GM23338 (cell line): ENCODE data around the gene IL1A. TPM values are rescaled to one million over a fixed set of nuclear protein-coding genes. Genes with fewer than 3 reads are reported as not detected.

Source experiments
- ATAC-seq: fragments of 200-7000 bp; cut with Tn5 transposase; 3 replicates; pipeline ENCODE4 v1.9.1; 2020
- DNase-seq: peaks from one replicate; pipeline ENCODE4 v3.0.0-alpha.2; 2015; ENCODE audit warnings: low spot score
- H2AFZ ChIP-seq: fragments of 200-600 bp; sonication (generic); 2 replicates; pipeline ENCODE4 v1.8.0; 2016; ENCODE audit warnings: antibody characterized with exemption, mild to moderate bottlenecking, moderate library complexity
- H3F3A ChIP-seq: fragments of 200-600 bp; sonication (generic); replicated peaks from 2 replicates; pipeline ENCODE4 v1.8.0; 2017; ENCODE audit warnings: antibody characterized with exemption, mixed run types, low read depth
- H3K27ac ChIP-seq: fragments of 200-600 bp; sonication (generic); 2 replicates; pipeline ENCODE4 v1.6.1; 2016; ENCODE audit warnings: low read depth
- H3K27me3 ChIP-seq: fragments of 200-600 bp; sonication (generic); 2 replicates; pipeline ENCODE4 v1.8.0; 2016; ENCODE audit warnings: mild to moderate bottlenecking, mixed run types, moderate library complexity; ENCODE audit not compliant: insufficient read depth
- H3K36me3 ChIP-seq: fragments of 200-600 bp; sonication (generic); 2 replicates; pipeline ENCODE4 v1.8.0; 2016; ENCODE audit warnings: mild to moderate bottlenecking; ENCODE audit not compliant: insufficient read depth
- H3K4me1 ChIP-seq: fragments of 200-600 bp; sonication (generic); 2 replicates; pipeline ENCODE4 v1.8.0; 2016; ENCODE audit warnings: mild to moderate bottlenecking, moderate library complexity; ENCODE audit not compliant: insufficient read depth
- H3K4me2 ChIP-seq: fragments of 200-600 bp; sonication (generic); 2 replicates; pipeline ENCODE4 v1.7.1; 2017; ENCODE audit warnings: mixed run types
- H3K4me3 ChIP-seq: fragments of 200-600 bp; sonication (generic); 2 replicates; pipeline ENCODE4 v1.6.1; 2016; ENCODE audit warnings: mixed run types
- H3K79me2 ChIP-seq: fragments of 200-600 bp; sonication (generic); replicated peaks from 2 replicates; pipeline ENCODE4 v1.8.0; 2017; ENCODE audit warnings: mild to moderate bottlenecking; ENCODE audit not compliant: insufficient read depth
- H3K9me2 ChIP-seq: fragments of 200-600 bp; sonication (generic); 2 replicates; pipeline ENCODE4 v1.8.0; 2017; ENCODE audit not compliant: insufficient read depth
- H4K20me1 ChIP-seq: fragments of 200-600 bp; sonication (generic); replicated peaks from 2 replicates; pipeline ENCODE4 v1.8.0; 2017; ENCODE audit warnings: mild to moderate bottlenecking; ENCODE audit not compliant: insufficient read depth
- H3K27ac Mint-ChIP-seq: 2 replicates; pipeline ENCODE4 v1.8.0; 2020; ENCODE audit warnings: inconsistent platforms, mild to moderate bottlenecking, moderate library complexity, mixed read lengths
- H3K27me3 Mint-ChIP-seq: 3 replicates; pipeline ENCODE4 v1.8.0; 2022; ENCODE audit warnings: low read depth, mild to moderate bottlenecking, moderate library complexity, mixed read lengths, inconsistent platforms; ENCODE audit not compliant: insufficient read depth, poor library complexity
- H3K36me3 Mint-ChIP-seq: 3 replicates; pipeline ENCODE4 v1.8.0; 2021; ENCODE audit warnings: low read depth, mild to moderate bottlenecking, inconsistent platforms, moderate library complexity, mixed read lengths
- H3K4me1 Mint-ChIP-seq: 3 replicates; pipeline ENCODE4 v1.8.0; 2020; ENCODE audit warnings: mild to moderate bottlenecking, inconsistent platforms, mixed read lengths
- H3K4me3 Mint-ChIP-seq: 3 replicates; pipeline ENCODE4 v1.8.0; 2021; ENCODE audit warnings: moderate library complexity, mild to moderate bottlenecking, inconsistent platforms, mixed read lengths
- H3K9me3 Mint-ChIP-seq: 3 replicates; pipeline ENCODE4 v1.8.0; 2020; ENCODE audit warnings: moderate library complexity, mild to moderate bottlenecking, inconsistent platforms, mixed read lengths
- CREB1 ChIP-seq: fragments of 250-450 bp; sonication (Bioruptor Pico); IDR thresholded peaks from 2 replicates; pipeline ENCODE4 v1.5.0; 2020; ENCODE audit warnings: low read depth, mild to moderate bottlenecking, moderate library complexity
- ETS1 ChIP-seq: IDR thresholded peaks from 2 replicates; pipeline ENCODE4 v1.6.1; 2016; ENCODE audit warnings: antibody characterized with exemption
- EZH2 ChIP-seq: fragments of 200-600 bp; sonication (generic); IDR thresholded peaks from one replicate; pipeline ENCODE4 v1.8.0; 2017; ENCODE audit warnings: antibody characterized with exemption, mild to moderate bottlenecking, low read depth; ENCODE audit not compliant: unreplicated experiment
- EZH2phosphoT487 ChIP-seq: fragments of 200-600 bp; sonication (generic); IDR thresholded peaks from one replicate; pipeline ENCODE4 v1.8.1; 2018; ENCODE audit warnings: antibody characterized with exemption; ENCODE audit not compliant: unreplicated experiment
- JUNB ChIP-seq: IDR thresholded peaks from one replicate; pipeline ENCODE4 v1.6.1; 2016; ENCODE audit warnings: antibody characterized with exemption; ENCODE audit not compliant: unreplicated experiment
- NANOG ChIP-seq: IDR thresholded peaks from 2 replicates; pipeline ENCODE4 v1.6.1; 2016; ENCODE audit warnings: antibody characterized with exemption, borderline replicate concordance
- POLR2AphosphoS5 ChIP-seq: IDR thresholded peaks from 2 replicates; pipeline ENCODE4 v1.6.1; 2016; ENCODE audit warnings: antibody characterized with exemption, low read depth
- REST ChIP-seq: IDR thresholded peaks from one replicate; pipeline ENCODE4 v1.6.1; 2018; ENCODE audit warnings: antibody characterized with exemption; ENCODE audit not compliant: unreplicated experiment
- ZNF331 ChIP-seq: fragments of 250-450 bp; sonication (Bioruptor Pico); IDR thresholded peaks from 2 replicates; pipeline ENCODE4 v1.5.0; 2020; ENCODE audit warnings: low read depth, mild to moderate bottlenecking, moderate library complexity
- polyA plus RNA-seq: library from polyadenylated mRNA; unstranded; fragments of >200 nt; fragmentation: Nextera tagmentation; extraction: Ambion mirVana; gene quantifications from 2 replicates; pipeline ENCODE4 v1.2.1, GENCODE V29; 2016
- total RNA-seq: library from RNA; depleted of rRNA; stranded (reverse); fragments of >200 nt; shearing (Covaris generic); gene quantifications from 2 replicates; pipeline ENCODE4 v1.2.3, GENCODE V29; 2014

Gene IL1A
- total and polyA plus RNA-seq, 2 experiments from 2014 or later, result 0.65 to 0.73 TPM

- no peak for TF ChIP-seq REST
These were observed 19.0 kb downstream of the IL1A start (continued) for GRCh38 chr2:112765251-112765650.

- H3K9me3 Mint-ChIP-seq, result no peaks in the 10 kb centered on the region
- H3K27ac Mint-ChIP-seq, result peak within 1 kb of the TSS; percentile 91
- H3F3A ChIP-seq, result no peaks in the 10 kb centered on the region; the same call in 1 of the 2 replicates
- DNase-seq (peak; percentile 99), ATAC-seq (peak; percentile 95)
- H3K4me3 ChIP-seq, result peak within 1 kb of the TSS; percentile 86
- H3K9me2 ChIP-seq, result no peaks in the 10 kb centered on the region
- peaks cover 6% of the 10 kb centered on the region for H4K20me1 ChIP-seq
- H3K36me3 Mint-ChIP-seq, result peaks cover 4% of the 10 kb centered on the region; the same call in 2 of the 3 replicates
- no peaks in the 10 kb centered on the region for H3K27me3 ChIP-seq
- peaks cover 12% of the 10 kb centered on the region for H3K4me1 Mint-ChIP-seq
- H3K27ac ChIP-seq, result peak within 1 kb of the TSS; percentile 39; the same call in 1 of the 2 replicates
- no peaks in the 10 kb centered on the region for H3K36me3 ChIP-seq
- peaks cover 5% of the 10 kb centered on the region; the same call in 1 of the 2 replicates for H3K4me1 ChIP-seq
- TF ChIP-seq POLR2AphosphoS5 (peak; percentile 65), CREB1 (peak; percentile 90), ETS1 (no peak)
- no peaks in the 10 kb centered on the region for H3K27me3 Mint-ChIP-seq
- peak within 1 kb of the TSS; percentile 99 for H2AFZ ChIP-seq
- peak within 1 kb of the TSS; percentile 83 for H3K4me2 ChIP-seq
- peak within 1 kb of the TSS; percentile 99 for H3K4me3 Mint-ChIP-seq
- peaks cover 10% of the 10 kb centered on the region for H3K79me2 ChIP-seq
These were observed 19.9 kb downstream of the IL1A start, which contains the start of gene CKAP2L for GRCh38 chr2:112764071-112765044. Gene CKAP2L, minus strand, starts transcription at chr2:112764609. Its CDS starts 11 bp downstream, at chr2:112764598.

- H3K36me3 Mint-ChIP-seq, result peaks cover 8% of the 10 kb centered on the region; the same call in 2 of the 3 replicates
- no peaks in the 10 kb centered on the region; the same call in 1 of the 2 replicates for H3F3A ChIP-seq
- H3K9me2 ChIP-seq, result no peaks in the 10 kb centered on the region
- H3K4me1 Mint-ChIP-seq, result peaks cover 12% of the 10 kb centered on the region
- H3K27me3 ChIP-seq, result no peaks in the 10 kb centered on the region
- no peak overlapping the region for H3K4me3 Mint-ChIP-seq
- H3K9me3 Mint-ChIP-seq, result no peaks in the 10 kb centered on the region
- no peak overlapping the region for H3K27ac Mint-ChIP-seq
- no peak overlapping the region for H3K4me2 ChIP-seq
- peaks cover 5% of the 10 kb centered on the region; the same call in 1 of the 2 replicates for H3K4me1 ChIP-seq
- DNase-seq, result no peak
- no peaks in the 10 kb centered on the region for H3K27me3 Mint-ChIP-seq
- no peak overlapping the region for H3K27ac ChIP-seq
- peaks cover 10% of the 10 kb centered on the region for H3K79me2 ChIP-seq
- no peak overlapping the region for H3K4me3 ChIP-seq
- no peak overlapping the region for H2AFZ ChIP-seq
- no peak for ATAC-seq
- H4K20me1 ChIP-seq, result peaks cover 6% of the 10 kb centered on the region
- H3K36me3 ChIP-seq, result no peaks in the 10 kb centered on the region
- TF ChIP-seq EZH2 (no peak), NANOG (no peak), POLR2AphosphoS5 (no peak), EZH2phosphoT487 (no peak), JUNB (no peak), REST (no peak), CREB1 (no peak), ZNF331 (CRISPR knock-in tag) (no peak)
These were observed 22.0 kb downstream of the IL1A start for GRCh38 chr2:112762276-112762675.
